SK-N-SH treated with all-trans-retinoic acid at 6 μM for 48 hours (cell line): ENCODE results near the gene SEPHS1.

Experiments used
- ATAC-seq: fragments of 200-7000 bp; cut with Tn5 transposase; 3 replicates; pipeline ENCODE4 v1.9.1; 2020; ENCODE audit warnings: mild to moderate bottlenecking, moderate library complexity
- ARNTL ChIP-seq: fragments of 450-650 bp; formaldehyde crosslinking; IDR thresholded peaks from 2 replicates; pipeline ENCODE4 v1.5.0; 2020; ENCODE audit warnings: low read depth, mild to moderate bottlenecking, moderate library complexity, borderline replicate concordance
- BACH2 ChIP-seq: fragments of 250-450 bp; sonication (Bioruptor Pico); IDR thresholded peaks from 2 replicates; pipeline ENCODE4 v1.9.0; 2021; ENCODE audit warnings: mild to moderate bottlenecking, borderline replicate concordance
- CREB5 ChIP-seq: fragments of 250-450 bp; sonication (Bioruptor Pico); IDR thresholded peaks from 2 replicates; pipeline ENCODE4 v1.5.1; 2020; ENCODE audit warnings: low read depth, mild to moderate bottlenecking, moderate library complexity
- CSDC2 ChIP-seq: fragments of 250-450 bp; sonication (Bioruptor Pico); IDR thresholded peaks from 2 replicates; pipeline ENCODE4 v1.5.0; 2020; ENCODE audit warnings: mild to moderate bottlenecking, moderate library complexity
- CSRNP3 ChIP-seq: fragments of 250-450 bp; sonication (Bioruptor Pico); IDR thresholded peaks from 2 replicates; pipeline ENCODE4 v1.5.1; 2021; ENCODE audit warnings: mild to moderate bottlenecking, moderate library complexity
- ESRRG ChIP-seq: fragments of 250-450 bp; sonication (Bioruptor Pico); IDR thresholded peaks from 2 replicates; pipeline ENCODE4 v1.6.1; 2021; ENCODE audit warnings: mild to moderate bottlenecking
- GLIS3 ChIP-seq: fragments of 250-450 bp; sonication (Bioruptor Pico); IDR thresholded peaks from 2 replicates; pipeline ENCODE4 v1.5.0; 2020; ENCODE audit warnings: mild to moderate bottlenecking, moderate library complexity
- OSR1 ChIP-seq: fragments of 250-450 bp; sonication (Bioruptor Pico); IDR thresholded peaks from 2 replicates; pipeline ENCODE4 v1.8.0; 2022; ENCODE audit warnings: moderate library complexity, mild to moderate bottlenecking, inconsistent platforms
- PATZ1 ChIP-seq: fragments of 250-450 bp; sonication (Bioruptor Pico); IDR thresholded peaks from 2 replicates; pipeline ENCODE4 v1.8.0; 2020; ENCODE audit warnings: mild to moderate bottlenecking, moderate library complexity, borderline replicate concordance
- POU6F1 ChIP-seq: fragments of 250-450 bp; sonication (Bioruptor Pico); IDR thresholded peaks from 2 replicates; pipeline ENCODE4 v1.8.0; 2021; ENCODE audit warnings: low read depth, mild to moderate bottlenecking, moderate library complexity, borderline replicate concordance
- RARB ChIP-seq: fragments of 250-450 bp; sonication (Bioruptor Pico); IDR thresholded peaks from 2 replicates; pipeline ENCODE4 v1.8.0; 2021; ENCODE audit warnings: mild to moderate bottlenecking, moderate library complexity
- SNAI2 ChIP-seq: fragments of 250-450 bp; sonication (Bioruptor Pico); IDR thresholded peaks from 2 replicates; pipeline ENCODE4 v1.5.0; 2020; ENCODE audit warnings: mild to moderate bottlenecking, moderate library complexity
- TCF4 ChIP-seq: fragments of 250-450 bp; sonication (Bioruptor Pico); IDR thresholded peaks from 2 replicates; pipeline ENCODE4 v1.8.0; 2021; ENCODE audit warnings: mild to moderate bottlenecking, moderate library complexity, borderline replicate concordance
- TOX ChIP-seq: fragments of 250-450 bp; sonication (Bioruptor Pico); IDR thresholded peaks from 2 replicates; pipeline ENCODE4 v1.8.0; 2021; ENCODE audit warnings: mild to moderate bottlenecking, moderate library complexity, borderline replicate concordance
- TSHZ2 ChIP-seq: fragments of 250-450 bp; sonication (Bioruptor Pico); IDR thresholded peaks from 2 replicates; pipeline ENCODE4 v1.5.0; 2020; ENCODE audit warnings: mild to moderate bottlenecking, moderate library complexity
- ZC3H10 ChIP-seq: fragments of 250-450 bp; sonication (Bioruptor Pico); IDR thresholded peaks from 2 replicates; pipeline ENCODE4 v1.5.1; 2021; ENCODE audit warnings: mild to moderate bottlenecking, moderate library complexity
- ZFP3 ChIP-seq: fragments of 250-450 bp; sonication (Bioruptor Pico); IDR thresholded peaks from 2 replicates; pipeline ENCODE4 v1.5.0; 2020; ENCODE audit warnings: mild to moderate bottlenecking, moderate library complexity
- ZFP30 ChIP-seq: fragments of 450-650 bp; formaldehyde crosslinking; IDR thresholded peaks from 2 replicates; pipeline ENCODE4 v1.5.0; 2022; ENCODE audit warnings: mild to moderate bottlenecking, moderate library complexity
- ZNF565 ChIP-seq: fragments of 450-650 bp; formaldehyde crosslinking; conservative IDR thresholded peaks from 2 replicates; pipeline ENCODE4 v1.5.0; 2020; ENCODE audit warnings: low read depth, mild to moderate bottlenecking, moderate library complexity
- ZNF70 ChIP-seq: fragments of 450-650 bp; formaldehyde crosslinking; IDR thresholded peaks from 2 replicates; pipeline ENCODE4 v1.5.0; 2020; ENCODE audit warnings: mild to moderate bottlenecking, moderate library complexity
- ZNF8 ChIP-seq: fragments of 450-650 bp; formaldehyde crosslinking; IDR thresholded peaks from 2 replicates; pipeline ENCODE4 v1.5.0; 2020; ENCODE audit warnings: mild to moderate bottlenecking, moderate library complexity

The SEPHS1 gene

GRCh38 chr10:13328613-13329012, 19.5 kb downstream of the SEPHS1 start:
- TF ChIP-seq TCF4 (CRISPR knock-in tag) (no peak), PATZ1 (CRISPR knock-in tag) (no peak), CSDC2 (CRISPR knock-in tag) (no peak), ZC3H10 (CRISPR knock-in tag) (no peak), CSRNP3 (CRISPR knock-in tag) (no peak), ARNTL (CRISPR knock-in tag) (no peak)

GRCh38 chr10:13328126-13328525, 20.0 kb downstream of the SEPHS1 start:
- TF ChIP-seq ZC3H10 (CRISPR knock-in tag) = no peak
- no peak for TF ChIP-seq RARB (CRISPR knock-in tag)
- no peak for TF ChIP-seq OSR1 (CRISPR knock-in tag)
- no peak for TF ChIP-seq ZNF70 (CRISPR knock-in tag)
- TF ChIP-seq ZNF565 (CRISPR knock-in tag) = no peak
- TF ChIP-seq ZFP30 = no peak
- no peak for TF ChIP-seq POU6F1
- no peak for TF ChIP-seq TCF4 (CRISPR knock-in tag)
- no peak for TF ChIP-seq ESRRG
- TF ChIP-seq ARNTL (CRISPR knock-in tag) = no peak
- no peak for TF ChIP-seq ZNF8
- no peak for TF ChIP-seq CREB5
- no peak for TF ChIP-seq SNAI2 (CRISPR knock-in tag)
- TF ChIP-seq GLIS3 (CRISPR knock-in tag) = no peak
- TF ChIP-seq ZFP3 (CRISPR knock-in tag) = no peak
- no peak for TF ChIP-seq TSHZ2 (CRISPR knock-in tag)
- TF ChIP-seq CSRNP3 (CRISPR knock-in tag) = no peak

More at GRCh38 chr10:13328613-13329012, 19.5 kb downstream of the SEPHS1 start:
- ATAC-seq = no peak

GRCh38 chr10:13327534-13327933, 20.6 kb downstream of the SEPHS1 start:
- ATAC-seq = no peak
- TF ChIP-seq TSHZ2 (CRISPR knock-in tag) (no peak), OSR1 (CRISPR knock-in tag) (no peak), BACH2 (CRISPR knock-in tag) (no peak), SNAI2 (CRISPR knock-in tag) (no peak), ZFP3 (CRISPR knock-in tag) (no peak), ARNTL (CRISPR knock-in tag) (no peak), TOX (CRISPR knock-in tag) (no peak), POU6F1 (no peak)
- TF ChIP-seq, all 23 proteins: peak for 0

More at GRCh38 chr10:13328126-13328525, 20.0 kb downstream of the SEPHS1 start:
- no peak for ATAC-seq
